HL-60/S4 treated with retinoic acid at 250 ng/mL for 4 days and 3 days (cell line): ENCODE data around the gene KCNH6.

Experiments
- in situ Hi-C: fragments of 300-500 bp; cut with MboI; formaldehyde crosslinking; loops from 2 replicates; pipeline ENCODE4 v1.7.0; 2022; ENCODE audit warnings: low sequenced_read_pairs

Gene KCNH6

GRCh38 chr17:63523253-63523855 lies at the start of gene KCNH6:
KCNH6 (plus strand) TSS chr17:63523358; CDS start chr17:63523414, 56 bp downstream.
- in situ Hi-C loops = no loop called here

GRCh38 chr17:63474174-63474573 lies 49.0 kb upstream of the KCNH6 start:
- in situ Hi-C loops = no loop called here

DNA sequence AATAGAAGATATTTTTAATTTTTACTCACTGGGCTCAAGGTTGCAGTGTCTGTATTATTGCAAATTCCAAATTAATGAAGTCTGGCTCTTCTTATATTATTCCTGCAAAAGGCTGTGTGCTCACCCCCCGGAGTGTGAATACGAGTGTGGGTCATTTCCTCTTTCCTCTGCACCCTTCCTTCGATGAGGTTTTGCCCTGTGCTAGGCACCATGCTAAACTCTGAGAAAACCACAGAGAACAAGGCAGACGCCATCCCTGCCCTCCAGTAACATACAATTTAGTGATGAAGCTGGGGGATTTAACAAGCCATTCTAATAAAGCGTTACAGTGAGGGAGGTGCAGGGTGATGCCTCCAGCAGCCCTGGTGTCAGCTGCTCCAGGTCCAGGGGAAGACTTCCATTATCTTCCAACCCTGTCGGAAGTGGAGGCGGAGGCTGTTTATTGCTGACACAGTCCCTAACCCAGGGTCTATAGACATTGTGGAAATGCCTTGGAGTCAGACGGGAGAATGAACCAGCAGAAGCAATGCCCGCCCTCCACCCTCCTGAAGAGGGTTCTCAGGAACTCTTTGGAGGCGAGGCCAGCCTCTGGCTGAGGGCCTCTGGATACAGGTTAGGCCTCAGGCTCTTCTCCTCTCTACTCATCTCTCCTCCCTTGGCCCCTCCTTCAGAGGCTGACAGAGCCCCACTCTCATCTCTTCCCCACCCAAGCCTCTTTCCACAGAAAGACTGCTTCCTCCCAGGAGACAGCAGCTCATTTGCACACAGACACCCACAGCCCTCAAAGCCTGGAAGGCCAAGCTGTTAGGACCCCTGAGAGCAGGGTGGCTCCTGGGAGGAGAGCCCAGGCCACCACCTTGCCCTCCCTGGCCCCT lies 48.3 kb upstream of the KCNH6 start:
- in situ Hi-C loops = no loop called here

- in situ Hi-C loops = no loop called here
Observed at GRCh38 chr17:63475491-63476412, 47.4 kb upstream of the KCNH6 start.

GRCh38 chr17:63476459-63476853 lies 46.7 kb upstream of the KCNH6 start:
- in situ Hi-C loops = no loop called here

DNA sequence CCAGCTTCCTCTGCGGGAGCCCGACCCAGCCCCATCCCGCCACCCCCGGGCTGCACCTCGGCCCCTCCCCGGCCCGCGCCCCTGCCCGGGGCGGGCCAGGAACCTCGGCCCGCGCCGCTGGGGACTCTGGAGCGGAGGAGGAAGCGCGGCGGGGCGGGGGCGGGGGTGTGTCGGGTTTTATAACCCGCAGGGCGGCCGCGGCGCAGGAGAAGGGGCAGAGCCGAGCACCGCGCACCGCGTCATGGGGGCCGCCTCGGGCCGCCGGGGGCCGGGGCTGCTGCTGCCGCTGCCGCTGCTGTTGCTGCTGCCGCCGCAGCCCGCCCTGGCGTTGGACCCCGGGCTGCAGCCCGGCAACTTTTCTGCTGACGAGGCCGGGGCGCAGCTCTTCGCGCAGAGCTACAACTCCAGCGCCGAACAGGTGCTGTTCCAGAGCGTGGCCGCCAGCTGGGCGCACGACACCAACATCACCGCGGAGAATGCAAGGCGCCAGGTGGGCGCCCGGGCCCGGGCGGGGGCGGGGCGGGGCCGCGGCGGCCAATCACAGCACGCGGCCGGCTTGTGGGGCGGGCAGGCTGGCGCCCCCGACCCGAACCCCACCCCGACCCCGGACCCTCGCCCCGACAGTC lies 46.2 kb upstream of the KCNH6 start, which contains the start of gene ACE:
Gene ACE, plus strand, starts transcription at position 208 of the 626 bp plus-strand sequence. Its CDS starts 34 bp downstream, at position 242.
- in situ Hi-C loops = no loop called here

DNA sequence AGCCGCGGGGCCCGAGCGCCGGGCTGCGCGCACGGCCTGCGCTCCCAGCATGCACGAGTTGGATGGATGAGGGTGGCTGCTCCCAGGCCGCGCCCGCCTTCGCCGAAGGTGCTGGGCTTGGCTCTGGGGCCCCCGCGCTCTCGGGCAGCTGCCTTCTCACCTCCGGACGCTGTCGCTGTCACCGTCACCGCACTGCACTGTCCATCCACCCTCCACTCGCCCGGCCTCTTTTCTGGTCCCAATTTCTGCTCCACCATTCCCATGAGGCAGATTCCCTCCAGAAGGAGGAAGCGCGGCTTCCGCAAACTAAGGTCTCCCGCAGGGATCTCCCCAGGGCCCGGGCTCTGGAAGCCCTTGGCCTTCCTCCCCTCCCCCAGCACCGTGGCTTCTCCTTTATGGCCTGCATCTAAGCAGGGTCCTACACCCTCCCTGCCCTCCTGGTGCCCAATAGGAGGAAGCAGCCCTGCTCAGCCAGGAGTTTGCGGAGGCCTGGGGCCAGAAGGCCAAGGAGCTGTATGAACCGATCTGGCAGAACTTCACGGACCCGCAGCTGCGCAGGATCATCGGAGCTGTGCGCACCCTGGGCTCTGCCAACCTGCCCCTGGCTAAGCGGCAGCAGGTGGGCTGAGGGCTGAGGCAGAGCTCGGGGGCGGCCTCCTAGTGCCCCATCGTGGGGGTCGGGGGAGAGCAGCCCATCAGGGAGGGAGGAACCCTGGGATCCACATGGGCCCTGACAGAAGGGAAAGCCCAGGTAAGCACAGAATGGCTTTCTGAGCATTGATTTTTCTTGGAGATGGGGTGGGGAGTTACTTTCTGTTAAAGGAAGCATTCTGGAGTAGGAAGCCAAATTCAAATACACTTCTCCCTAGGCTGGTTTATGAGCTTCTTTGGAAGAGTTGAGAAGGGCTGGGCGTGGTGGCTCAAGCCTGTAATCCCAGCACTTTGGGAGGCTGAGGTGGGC lies 45.4 kb upstream of the KCNH6 start:
- in situ Hi-C loops = no loop called here

DNA sequence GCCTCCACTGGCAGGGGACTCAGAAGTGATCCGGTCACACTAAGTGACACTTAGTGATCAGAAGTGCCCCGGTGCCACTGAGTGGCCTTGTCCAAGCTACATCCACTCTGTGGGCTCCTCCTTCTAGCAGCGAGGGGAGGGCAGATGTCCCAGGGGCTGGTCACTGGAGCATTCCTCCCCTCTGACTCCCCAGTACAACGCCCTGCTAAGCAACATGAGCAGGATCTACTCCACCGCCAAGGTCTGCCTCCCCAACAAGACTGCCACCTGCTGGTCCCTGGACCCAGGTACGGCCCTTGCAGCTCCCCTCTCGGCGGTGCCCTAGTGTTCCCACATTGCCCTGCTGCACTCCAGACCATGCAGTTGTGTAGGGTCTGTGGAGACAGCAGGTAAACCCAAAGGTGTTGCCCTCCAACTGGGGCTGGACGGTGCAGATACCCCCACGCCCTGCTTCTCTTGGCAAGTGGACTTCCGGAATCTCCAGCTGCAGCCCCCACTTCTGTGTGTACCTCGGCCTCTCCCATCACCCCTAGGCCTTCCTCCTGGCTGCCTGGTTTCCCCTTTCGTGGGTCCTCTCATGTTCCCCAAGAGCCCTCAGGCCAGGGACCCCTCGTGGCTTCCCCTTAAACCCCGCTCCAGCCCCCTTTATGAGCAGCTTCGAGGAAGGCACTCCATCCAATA lies 44.2 kb upstream of the KCNH6 start:
- in situ Hi-C loops = no loop called here

DNA sequence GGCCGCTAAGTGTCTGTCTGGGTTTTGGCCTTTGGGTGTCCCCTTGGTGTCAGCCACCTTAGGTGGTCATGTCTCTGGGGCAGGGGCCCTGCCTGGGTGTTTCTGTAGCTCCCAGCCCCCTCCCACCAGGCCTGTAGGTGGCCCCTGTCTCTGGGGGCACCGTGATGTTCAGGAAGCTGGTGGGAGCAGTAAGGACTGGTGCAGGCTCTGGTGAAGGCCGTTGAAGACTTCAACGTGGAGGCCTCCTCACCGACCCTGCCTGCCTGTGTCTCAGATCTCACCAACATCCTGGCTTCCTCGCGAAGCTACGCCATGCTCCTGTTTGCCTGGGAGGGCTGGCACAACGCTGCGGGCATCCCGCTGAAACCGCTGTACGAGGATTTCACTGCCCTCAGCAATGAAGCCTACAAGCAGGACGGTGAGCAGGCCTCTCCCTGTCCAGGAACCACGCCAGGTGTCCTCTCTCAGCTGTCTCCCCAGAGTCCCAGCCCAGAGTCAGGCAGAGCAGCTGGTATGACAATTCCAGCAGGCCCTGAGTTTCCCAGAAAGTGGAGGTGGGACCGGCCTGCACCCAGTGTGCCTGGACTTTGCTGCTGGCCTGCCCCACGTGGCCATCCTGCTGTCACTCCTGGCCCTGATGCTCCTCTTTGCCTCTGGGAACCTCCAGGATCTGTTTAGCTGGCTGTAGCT lies 43.5 kb upstream of the KCNH6 start:
- in situ Hi-C loops = no loop called here

DNA sequence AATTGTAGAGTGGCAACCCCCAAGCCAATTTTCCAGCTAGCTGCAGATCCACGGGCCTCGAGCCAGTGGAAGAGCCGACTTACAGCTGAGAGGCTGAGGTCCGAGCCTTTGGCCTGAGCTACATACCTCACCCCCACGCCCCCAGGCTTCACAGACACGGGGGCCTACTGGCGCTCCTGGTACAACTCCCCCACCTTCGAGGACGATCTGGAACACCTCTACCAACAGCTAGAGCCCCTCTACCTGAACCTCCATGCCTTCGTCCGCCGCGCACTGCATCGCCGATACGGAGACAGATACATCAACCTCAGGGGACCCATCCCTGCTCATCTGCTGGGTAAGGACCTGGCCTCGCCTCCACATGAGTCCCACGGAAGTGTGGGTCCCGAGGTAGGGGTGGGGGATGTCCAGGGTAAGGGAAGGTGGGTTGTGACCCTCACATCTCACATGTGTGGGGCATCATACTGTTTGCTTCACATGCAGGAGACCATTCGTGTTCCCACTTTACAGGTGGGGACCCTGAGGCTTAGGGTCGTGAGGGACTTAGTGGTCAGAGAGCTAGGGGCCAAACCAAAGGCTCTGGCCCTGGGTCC lies 42.9 kb upstream of the KCNH6 start:
- in situ Hi-C loops = no loop called here

- in situ Hi-C loops = no loop called here
Observed at GRCh38 chr17:63480826-63481487, 42.2 kb upstream of the KCNH6 start.

DNA sequence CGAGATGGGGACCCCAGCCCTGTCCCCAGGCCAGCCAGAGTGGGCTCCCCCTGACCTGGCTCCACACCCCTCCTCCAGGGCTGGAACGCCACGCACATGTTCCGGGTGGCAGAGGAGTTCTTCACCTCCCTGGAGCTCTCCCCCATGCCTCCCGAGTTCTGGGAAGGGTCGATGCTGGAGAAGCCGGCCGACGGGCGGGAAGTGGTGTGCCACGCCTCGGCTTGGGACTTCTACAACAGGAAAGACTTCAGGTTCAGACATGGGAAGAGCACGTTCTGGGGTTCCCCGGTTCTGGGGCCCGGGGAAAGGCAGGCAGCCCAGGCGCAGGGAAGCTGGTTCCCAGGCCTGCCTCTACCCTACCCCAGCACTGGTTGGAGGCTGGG lies 41.7 kb upstream of the KCNH6 start:
- in situ Hi-C loops = no loop called here

GRCh38 chr17:63482509-63482908 lies 40.6 kb upstream of the KCNH6 start:
- in situ Hi-C loops = no loop called here

DNA sequence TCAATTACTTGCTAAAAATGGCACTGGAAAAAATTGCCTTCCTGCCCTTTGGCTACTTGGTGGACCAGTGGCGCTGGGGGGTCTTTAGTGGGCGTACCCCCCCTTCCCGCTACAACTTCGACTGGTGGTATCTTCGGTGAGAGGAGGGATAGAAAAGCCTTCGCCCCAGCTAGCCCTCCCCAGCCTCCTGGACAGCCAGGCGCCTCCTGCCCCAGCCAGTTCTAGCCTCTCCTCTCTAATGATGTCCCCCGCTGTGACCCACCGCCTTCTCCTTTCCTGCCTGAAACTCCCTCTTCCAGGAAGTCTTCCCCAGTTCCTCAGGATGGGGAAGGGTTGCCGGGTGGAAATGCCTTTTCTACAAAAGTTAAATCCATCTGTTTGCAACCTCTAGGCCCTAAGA lies 40.1 kb upstream of the KCNH6 start:
- in situ Hi-C loops = no loop called here

DNA sequence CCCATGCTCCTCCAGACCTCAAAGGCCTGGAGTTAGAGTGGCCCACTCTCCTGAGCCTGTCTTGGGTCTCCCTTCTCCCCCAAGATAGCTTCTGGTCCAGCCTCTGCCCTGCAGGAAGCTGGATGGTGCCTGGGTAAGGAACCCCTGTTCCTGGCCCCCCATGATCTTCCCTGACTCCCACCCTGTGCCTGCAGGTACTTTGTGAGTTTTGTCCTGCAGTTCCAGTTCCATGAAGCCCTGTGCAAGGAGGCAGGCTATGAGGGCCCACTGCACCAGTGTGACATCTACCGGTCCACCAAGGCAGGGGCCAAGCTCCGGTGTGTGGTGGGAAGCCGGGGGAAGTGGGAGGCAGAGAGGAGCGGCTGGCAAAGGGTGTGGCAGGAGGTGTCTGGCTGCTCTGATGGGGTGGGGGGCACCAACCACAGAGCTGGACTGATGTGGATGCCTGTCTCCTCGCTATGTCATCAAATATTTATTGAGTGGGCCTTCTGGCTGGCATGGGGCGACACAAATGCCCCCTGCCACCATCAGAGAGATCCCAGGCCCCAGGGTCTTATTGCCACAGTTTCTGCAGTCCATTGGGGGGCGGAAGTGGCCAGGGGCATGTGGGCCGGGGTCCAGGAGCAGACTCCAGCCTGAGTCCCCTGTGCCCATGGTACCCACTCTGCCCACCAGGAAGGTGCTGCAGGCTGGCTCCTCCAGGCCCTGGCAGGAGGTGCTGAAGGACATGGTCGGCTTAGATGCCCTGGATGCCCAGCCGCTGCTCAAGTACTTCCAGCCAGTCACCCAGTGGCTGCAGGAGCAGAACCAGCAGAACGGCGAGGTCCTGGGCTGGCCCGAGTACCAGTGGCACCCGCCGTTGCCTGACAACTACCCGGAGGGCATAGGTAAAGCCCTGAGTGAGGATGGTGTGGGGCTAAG lies 39.2 kb upstream of the KCNH6 start:
- in situ Hi-C loops = no loop called here

GRCh38 chr17:63486317-63487013 lies 36.7 kb upstream of the KCNH6 start:
- in situ Hi-C loops = no loop called here
